NCI-H345 treated with DMSO at 0.1 percent for 48 hours (cell line): Measurements from ENCODE around the gene AP3D1.
"Not testable (repeated sequence)": the region's sequence is repeated elsewhere in the genome, so short reads cannot be mapped to it uniquely, and the experiment has no call there.

ENCODE experiments used
- DNase-seq: peaks from one replicate; lab custom pipeline; 2025; ENCODE audit not compliant: unreplicated experiment; lab: John Stamatoyannopoulos, UW

The AP3D1 gene

DNA sequence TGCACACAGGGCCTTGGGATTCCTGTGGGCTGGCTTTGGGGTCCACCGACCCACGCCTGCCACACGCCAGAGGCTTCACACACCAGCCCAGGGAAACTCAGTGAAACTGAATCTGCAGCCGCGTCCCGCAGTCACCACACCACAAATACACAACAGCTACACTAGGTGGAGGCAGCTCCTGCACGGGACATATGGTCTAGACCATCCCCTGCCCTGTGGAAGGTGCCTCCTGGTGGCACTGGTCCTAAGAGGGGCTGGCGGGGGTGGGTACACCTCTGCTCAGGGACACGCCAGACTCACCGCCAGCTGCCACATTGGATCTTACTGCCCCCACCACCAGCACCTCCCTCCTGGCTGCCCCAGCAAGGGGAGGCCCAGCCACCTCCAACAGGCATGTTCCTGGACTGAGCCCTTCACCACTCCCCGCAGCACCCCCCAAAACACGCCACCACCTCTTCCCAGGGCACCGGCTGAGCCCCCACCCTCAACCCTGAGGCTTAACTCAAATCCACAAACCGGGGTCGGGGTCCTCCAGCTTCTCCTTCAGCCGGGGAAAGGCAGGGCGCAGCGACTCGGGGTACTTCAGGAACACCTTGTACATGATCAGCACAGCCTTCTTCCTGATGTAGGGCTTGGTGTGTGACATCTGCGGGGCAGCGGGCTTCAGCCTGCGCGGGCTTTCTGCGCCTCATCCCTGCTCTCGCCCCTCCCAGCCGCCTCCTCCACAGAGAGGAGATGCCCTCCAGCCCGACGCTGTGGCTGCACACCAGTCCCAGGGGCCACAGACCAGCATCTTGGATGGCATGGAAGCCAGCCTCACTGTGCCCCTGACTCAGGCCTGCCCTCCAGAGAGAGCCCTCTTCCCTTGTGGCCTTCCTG is 21.2 kb downstream of the AP3D1 start:
- no peak for DNase-seq

DNA sequence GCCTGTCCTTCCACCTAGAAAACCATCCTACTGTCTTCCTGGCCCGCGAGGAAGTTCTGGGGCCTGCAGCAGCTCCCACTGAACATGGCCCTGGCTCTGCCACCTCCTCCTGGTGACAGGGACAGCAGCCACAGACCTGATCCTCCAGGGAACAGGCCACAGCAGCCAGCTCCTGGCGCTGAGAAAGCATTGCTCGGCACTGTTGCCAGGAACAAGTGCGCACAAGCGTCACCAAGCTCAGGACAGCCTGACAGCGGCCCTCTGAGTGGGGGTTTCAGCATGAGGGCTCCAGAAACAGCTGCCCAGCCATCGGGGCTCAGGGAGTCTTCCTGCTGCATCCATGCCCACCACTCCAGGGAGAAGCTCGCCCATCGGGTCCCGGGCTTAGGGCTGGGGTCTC is 21.9 kb downstream of the AP3D1 start:
- DNase-seq, result no peak

GRCh38 chr19:2129022-2129421 is 22.3 kb downstream of the AP3D1 start:
- no peak for DNase-seq

- DNase-seq, result not testable (repeated sequence)
These were observed 23.1 kb downstream of the AP3D1 start for GRCh38 chr19:2128252-2128651.

GRCh38 chr19:2127758-2128157 is 23.6 kb downstream of the AP3D1 start:
- DNase-seq, result no peak

DNA sequence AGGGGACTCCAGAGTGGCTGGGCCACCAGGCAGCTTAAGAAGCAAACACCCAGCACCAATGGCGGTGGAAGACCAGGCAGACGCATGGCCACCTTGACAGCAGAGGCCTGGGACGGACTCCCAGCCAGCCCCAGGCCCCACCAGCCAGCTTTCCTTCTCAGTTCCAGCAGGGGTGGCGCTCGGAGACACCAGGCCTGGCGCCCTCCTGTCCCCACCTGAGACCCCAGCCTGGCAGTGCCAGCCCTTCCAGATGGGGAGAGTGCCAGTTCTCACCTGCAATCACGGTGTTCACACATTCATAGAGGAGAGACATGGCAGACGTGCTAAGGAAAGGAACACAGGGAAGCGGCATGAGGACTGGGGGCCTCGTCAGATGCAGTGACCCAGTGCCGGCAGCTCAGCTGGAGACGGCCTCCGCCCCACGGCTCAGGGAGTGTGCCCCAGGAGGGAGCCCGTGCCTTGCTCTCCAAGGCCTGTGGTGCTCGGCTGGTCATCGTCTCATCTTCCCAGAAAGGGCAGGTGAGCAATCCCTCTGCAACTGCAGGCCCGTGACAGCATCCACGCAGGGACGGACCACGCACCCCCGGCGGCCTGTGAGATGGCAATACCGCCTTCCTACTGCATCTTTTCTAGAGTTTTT is 24.4 kb downstream of the AP3D1 start:
- DNase-seq, result no peak

DNA sequence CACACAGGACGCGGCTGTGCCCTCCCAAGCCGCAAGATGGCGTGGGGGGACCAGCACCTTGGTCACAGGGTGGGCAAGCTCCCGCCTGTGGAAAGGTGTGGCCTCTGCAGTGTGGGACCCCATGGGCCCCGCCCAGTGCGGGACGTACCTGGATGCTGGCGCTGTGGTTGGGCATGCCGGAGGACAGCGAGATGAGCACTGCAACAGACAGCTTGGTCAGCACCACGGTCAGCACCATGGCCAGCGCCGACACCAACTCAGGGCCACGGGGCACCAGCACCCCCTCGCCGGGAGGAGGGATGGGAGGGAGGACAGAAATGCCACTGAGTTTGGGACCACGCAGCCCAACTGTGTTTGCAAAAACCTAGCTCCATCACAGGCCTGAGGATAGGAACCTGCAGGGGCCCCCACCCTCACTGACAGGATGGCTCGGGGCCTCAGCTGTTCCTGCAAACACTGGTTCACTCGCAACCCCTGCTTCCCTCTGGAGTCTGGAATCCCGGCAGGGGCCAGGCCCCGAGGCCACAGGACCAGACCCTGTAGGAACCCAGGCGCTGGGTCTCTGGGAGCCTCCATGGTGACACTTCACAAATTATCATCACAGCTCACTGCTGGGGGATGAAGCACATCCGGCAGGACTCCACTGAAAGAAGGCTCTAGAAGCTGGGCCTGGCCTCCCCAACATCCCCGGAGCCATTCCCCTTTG is 27.5 kb downstream of the AP3D1 start:
- DNase-seq, result no peak

- no peak for DNase-seq
These were observed 28.4 kb downstream of the AP3D1 start for GRCh38 chr19:2122982-2123381.

- no peak for DNase-seq
These were observed 29.1 kb downstream of the AP3D1 start for GRCh38 chr19:2122251-2122650.

- no peak for DNase-seq
These were observed 29.8 kb downstream of the AP3D1 start for GRCh38 chr19:2121416-2122051.

DNA sequence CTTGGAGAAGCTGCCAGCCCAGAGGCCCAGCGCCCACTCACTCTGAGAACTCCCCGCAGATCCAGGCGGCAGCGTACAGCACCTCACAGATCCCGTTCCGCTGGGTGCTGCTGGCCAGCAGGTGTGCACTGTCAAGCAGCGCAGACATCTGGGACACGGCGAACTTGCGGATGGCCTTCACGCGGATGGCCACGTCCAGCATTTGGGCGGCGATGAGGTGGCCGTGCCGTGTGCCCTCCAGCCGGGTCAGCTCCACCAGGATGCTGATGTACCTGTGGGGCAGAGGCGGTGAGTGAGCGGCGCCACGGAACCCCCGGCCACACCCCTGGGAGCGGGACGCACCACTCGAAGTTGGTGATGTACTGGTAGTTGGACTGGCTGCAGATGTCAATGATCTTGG is 30.5 kb downstream of the AP3D1 start:
- DNase-seq, result no peak

DNA sequence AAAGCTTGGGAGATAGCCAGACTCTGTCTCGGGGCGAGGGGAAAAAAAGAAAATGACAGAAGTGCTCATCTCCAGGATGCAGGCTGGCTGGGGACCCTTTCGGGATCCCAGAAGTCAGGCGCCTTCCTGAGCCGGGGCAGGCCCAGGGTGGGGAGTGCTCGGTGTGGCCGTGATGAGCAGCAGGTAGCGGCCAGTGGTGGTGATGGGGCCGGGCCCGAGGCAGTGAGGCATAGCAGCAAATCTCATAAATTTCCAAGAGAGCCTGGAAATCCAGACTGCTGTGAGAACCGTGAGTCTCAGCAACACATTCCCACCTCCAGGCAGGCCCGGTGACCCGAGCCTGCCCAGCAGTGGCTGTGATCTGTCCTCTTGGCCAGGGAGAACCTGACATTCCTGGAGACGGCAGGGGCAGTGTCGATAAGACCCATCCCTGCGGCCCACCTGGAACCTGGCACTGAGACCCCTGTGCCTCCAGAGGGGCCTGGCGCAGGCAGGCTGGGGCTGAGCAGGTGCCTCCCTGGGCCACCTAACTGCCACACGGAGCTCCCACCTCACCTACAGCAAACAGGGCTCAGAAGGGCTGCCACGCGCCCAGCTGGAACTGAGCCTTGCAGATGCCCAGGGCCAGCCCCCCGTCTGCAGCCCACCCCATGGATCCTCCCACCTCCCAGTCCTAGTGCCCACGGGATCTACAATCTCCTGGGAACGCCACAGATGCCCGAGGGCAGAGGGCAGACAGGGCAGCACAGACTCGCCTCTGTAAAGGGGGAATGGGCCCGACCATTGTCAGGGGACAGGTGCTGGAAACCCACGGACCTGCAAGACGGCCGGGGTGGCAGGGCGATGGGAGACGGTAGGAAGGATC is 31.2 kb downstream of the AP3D1 start:
- no peak for DNase-seq

- DNase-seq, result no peak
These were observed 32.9 kb downstream of the AP3D1 start for GRCh38 chr19:2118438-2118837.

DNA sequence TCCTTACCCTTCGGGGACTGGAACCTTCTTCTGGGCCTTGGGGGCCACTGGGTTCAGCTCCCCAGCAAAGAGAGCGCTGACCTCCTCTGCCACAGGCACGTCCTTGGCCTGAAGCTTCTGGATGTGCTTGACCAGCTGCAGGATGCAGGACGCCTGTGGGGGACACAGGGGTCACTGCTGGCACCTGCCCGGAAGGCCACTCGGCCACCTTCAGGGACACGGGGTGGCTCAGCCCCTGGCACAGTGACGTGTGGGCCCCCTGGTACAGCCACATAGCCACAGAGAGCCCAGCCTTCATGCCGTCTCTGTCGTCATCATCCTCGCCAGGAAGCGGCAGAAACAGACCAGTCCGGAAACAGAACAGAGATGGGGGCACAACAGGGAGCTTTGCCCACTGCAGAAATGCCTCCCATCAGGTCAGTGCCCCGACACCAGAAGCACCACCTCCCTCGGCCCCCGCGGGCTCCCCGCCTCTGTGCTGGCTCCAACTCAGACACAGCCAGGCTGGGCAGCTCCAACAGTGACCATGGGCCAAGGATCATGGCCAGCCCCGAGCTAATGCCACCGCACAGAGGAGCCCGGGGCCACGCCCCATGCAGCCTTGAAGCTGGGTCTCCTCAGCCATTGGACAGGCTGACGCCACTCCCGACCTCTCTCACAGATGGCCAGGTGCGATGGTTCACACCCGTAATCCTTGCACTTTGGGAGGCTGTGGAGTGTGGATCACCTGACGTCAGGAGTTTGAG is 34.0 kb downstream of the AP3D1 start:
- DNase-seq, result no peak

- DNase-seq, result no peak
These were observed 34.9 kb downstream of the AP3D1 start for GRCh38 chr19:2116507-2116906.

DNA sequence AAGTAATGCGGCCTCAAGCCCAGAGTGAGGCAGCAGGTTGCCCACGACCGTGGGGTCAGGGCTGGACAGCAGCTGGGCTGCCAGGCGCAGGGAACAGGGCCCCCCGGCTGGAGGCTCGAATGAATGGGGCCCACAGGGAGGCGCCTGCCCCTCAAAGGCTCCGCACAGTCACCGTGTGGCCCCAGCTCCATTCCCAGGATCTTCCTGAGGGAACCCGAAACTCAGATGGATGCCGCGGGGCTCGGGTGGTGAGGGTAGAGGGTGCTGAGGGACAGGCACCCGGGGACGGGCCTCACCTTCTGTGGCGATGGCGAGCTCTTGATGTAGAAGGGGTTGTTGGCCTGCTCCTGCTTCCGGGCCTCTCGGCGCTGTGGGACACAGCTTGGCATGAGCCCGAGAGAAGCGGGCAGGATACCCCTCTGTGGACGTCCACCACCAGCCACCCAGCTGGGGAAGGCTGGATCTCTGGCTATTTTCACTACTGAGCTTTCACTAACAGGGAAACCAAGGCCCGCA is 35.4 kb downstream of the AP3D1 start:
- no peak for DNase-seq

DNA sequence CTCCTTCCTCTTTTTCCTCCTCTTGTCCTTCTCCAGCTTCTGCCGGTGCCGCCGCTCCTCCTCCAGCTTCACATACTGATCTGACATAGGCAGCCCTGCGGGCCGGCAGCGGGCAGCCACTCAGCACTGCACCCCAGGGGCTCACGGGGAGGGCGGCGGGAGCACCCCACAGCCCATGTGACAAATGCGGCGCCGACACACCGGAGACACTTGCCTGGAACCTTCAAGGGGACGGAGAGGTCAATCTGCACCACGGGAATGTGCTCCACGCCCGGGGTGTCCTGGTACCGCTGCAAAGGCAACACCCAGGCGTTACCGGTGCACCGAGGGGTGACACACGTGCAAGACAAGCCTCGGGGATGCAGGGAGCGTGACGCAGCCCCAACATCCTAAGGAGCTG is 36.0 kb downstream of the AP3D1 start:
- DNase-seq, result no peak

DNA sequence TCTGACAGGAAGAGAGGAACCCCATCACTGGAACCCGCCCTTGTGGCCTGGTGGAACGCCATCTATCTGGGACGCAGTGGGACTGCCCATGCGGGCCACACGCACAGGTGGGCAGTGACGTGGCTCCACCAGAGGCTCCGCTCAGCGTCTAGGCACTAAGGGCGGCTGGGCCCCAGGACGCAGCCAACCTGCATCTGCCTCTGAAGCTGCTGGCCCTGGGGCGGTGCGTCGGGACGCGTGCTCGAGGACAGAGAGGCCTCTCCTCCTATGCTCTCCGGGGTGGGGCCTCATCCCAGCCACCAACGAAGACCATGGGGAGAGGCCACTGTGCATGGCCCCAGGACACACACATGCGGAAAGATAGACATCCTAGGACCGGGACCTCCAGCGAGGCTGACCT is 36.5 kb downstream of the AP3D1 start:
- no peak for DNase-seq

DNA sequence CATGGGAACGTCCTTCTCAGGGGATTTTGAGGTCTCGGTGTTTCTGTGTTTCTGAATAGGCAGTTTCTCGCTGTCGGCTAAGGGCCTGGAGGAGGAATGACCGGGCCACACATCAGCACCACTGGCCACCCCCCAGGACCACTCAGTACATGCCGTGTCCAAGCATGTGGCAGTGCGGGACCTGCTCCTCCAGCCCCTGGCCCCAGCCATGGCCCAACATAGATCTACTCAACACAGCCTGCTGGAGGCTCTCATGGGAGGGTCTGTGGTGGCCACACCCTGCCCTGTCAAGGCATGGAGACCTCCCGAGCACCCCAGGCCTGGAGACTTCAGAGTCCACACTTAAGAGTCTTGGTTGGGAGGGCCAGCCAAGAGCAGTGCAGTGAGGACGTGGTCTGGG is 37.1 kb downstream of the AP3D1 start:
- no peak for DNase-seq
